ENCODE measurements around the gene RTN4IP1.

The RTN4IP1 gene

GRCh38 chr6:106547601-106548453 is 81.5 kb downstream of the RTN4IP1 start:
- no peak for DNase-seq

- DNase-seq: no peak
Measured at GRCh38 chr6:106546691-106547414, 82.4 kb downstream of the RTN4IP1 start.

- DNase-seq: no peak
Measured at GRCh38 chr6:106546261-106546690, 83.0 kb downstream of the RTN4IP1 start.

- no peak for DNase-seq
Measured at GRCh38 chr6:106540907-106541306, 88.4 kb downstream of the RTN4IP1 start.

- DNase-seq: no peak
Measured at GRCh38 chr6:106540432-106540831, 88.9 kb downstream of the RTN4IP1 start.

- no peak for DNase-seq
Measured at GRCh38 chr6:106539936-106540335, 89.4 kb downstream of the RTN4IP1 start.

- no peak for DNase-seq
Measured at GRCh38 chr6:106538145-106538544, 91.2 kb downstream of the RTN4IP1 start.

- no peak for DNase-seq
Measured at GRCh38 chr6:106537662-106538061, 91.6 kb downstream of the RTN4IP1 start.

- no peak for DNase-seq
Measured at GRCh38 chr6:106536851-106537250, 92.4 kb downstream of the RTN4IP1 start.

GRCh38 chr6:106536357-106536756 is 92.9 kb downstream of the RTN4IP1 start:
- DNase-seq: no peak

- DNase-seq: no peak
Measured at GRCh38 chr6:106535012-106535411, 94.3 kb downstream of the RTN4IP1 start.

- DNase-seq: no peak
Measured at GRCh38 chr6:106534564-106534982, 94.7 kb downstream of the RTN4IP1 start.

- DNase-seq: no peak
Measured at GRCh38 chr6:106534004-106534403, 95.3 kb downstream of the RTN4IP1 start.

- DNase-seq: no peak
Measured at GRCh38 chr6:106533054-106533453, 96.2 kb downstream of the RTN4IP1 start.

- DNase-seq: no peak
Measured at GRCh38 chr6:106530502-106530901, 98.8 kb downstream of the RTN4IP1 start.

GRCh38 chr6:106530026-106530425 is 99.3 kb downstream of the RTN4IP1 start:
- DNase-seq: no peak

- no peak for DNase-seq
Measured at GRCh38 chr6:106529438-106529837, 99.9 kb downstream of the RTN4IP1 start.

- DNase-seq: no peak
Measured at GRCh38 chr6:106528521-106528920, 100.8 kb downstream of the RTN4IP1 start.

GRCh38 chr6:106527979-106528378 is 101.3 kb downstream of the RTN4IP1 start:
- DNase-seq: no peak

- no peak for DNase-seq
Measured at GRCh38 chr6:106527117-106527516, 102.2 kb downstream of the RTN4IP1 start.

- no peak for DNase-seq
Measured at GRCh38 chr6:106525882-106526275, 103.4 kb downstream of the RTN4IP1 start.

GRCh38 chr6:106525107-106525881 is 104.0 kb downstream of the RTN4IP1 start:
- no peak for DNase-seq

Data from right kidney (tissue), 1 donor.